ENCODE data around the gene KRTCAP3.

- no peak for TF ChIP-seq CTCF (conservative IDR thresholded peaks at IDR 0.05; ENCODE audit: low read length)
- TF ChIP-seq EZH2phosphoT487 (IDR thresholded peaks at IDR 0.05; ENCODE audit: borderline replicate concordance, low read depth, low read length) = no peak
These were observed 49.0 kb upstream of the KRTCAP3 start for GRCh38 chr2:27393225-27393624.

All from OCI-LY7 (cell line).